Endothelial cell (in vitro differentiated cells): ENCODE data around the gene FAM177A1. TPM values are rescaled to one million over a fixed set of nuclear protein-coding genes. Genes with fewer than 3 reads are reported as not detected.

ENCODE experiments used
- DNase-seq: peaks from one replicate; pipeline ENCODE4 v3.0.0; 2021; ENCODE audit warnings: low spot score
- H3K27ac Mint-ChIP-seq: one replicate; pipeline ENCODE4 v1.8.0; 2021; ENCODE audit warnings: mixed read lengths, inconsistent platforms; ENCODE audit not compliant: unreplicated experiment
- H3K27me3 Mint-ChIP-seq: one replicate; pipeline ENCODE4 v1.8.0; 2021; ENCODE audit warnings: mild to moderate bottlenecking, moderate library complexity, mixed read lengths, inconsistent platforms; ENCODE audit not compliant: unreplicated experiment
- H3K36me3 Mint-ChIP-seq: one replicate; pipeline ENCODE4 v1.8.0; 2021; ENCODE audit warnings: mild to moderate bottlenecking, low read depth, mixed read lengths, inconsistent platforms; ENCODE audit not compliant: unreplicated experiment
- H3K4me1 Mint-ChIP-seq: one replicate; pipeline ENCODE4 v1.8.0; 2021; ENCODE audit warnings: mild to moderate bottlenecking, mixed read lengths, inconsistent platforms; ENCODE audit not compliant: unreplicated experiment
- H3K4me3 Mint-ChIP-seq: one replicate; pipeline ENCODE4 v1.8.0; 2021; ENCODE audit warnings: mild to moderate bottlenecking, mixed read lengths, inconsistent platforms; ENCODE audit not compliant: unreplicated experiment
- H3K9me3 Mint-ChIP-seq: one replicate; pipeline ENCODE4 v1.8.0; 2021; ENCODE audit warnings: mixed read lengths, inconsistent platforms; ENCODE audit not compliant: unreplicated experiment
- total RNA-seq: library from RNA; stranded (reverse); fragmentation: NEBNext Ultra II Directional; extraction: Animal tissue kit (Norgen Biotek cat#: 25700); gene quantifications from one replicate; pipeline ENCODE4 v1.2.1, GENCODE V29; 2021; ENCODE audit not compliant: unreplicated experiment
- TF ChIP-seq, protein P1 (sequence below): fragments of 200-600 bp; sonication (generic); IDR thresholded peaks from one replicate; pipeline ENCODE4 v1.5.0; 2021; ENCODE audit warnings: antibody characterized with exemption; ENCODE audit not compliant: unreplicated experiment

FAM177A1 gene
- total RNA-seq, 1 donor from 2014 or later = 25.6 TPM

- Mint-ChIP-seq H3K4me1 (peaks cover 7% of the 10 kb centered on the region), H3K9me3 (peaks cover 4% of the 10 kb centered on the region), H3K27me3 (no peaks in the 10 kb centered on the region), H3K36me3 (peaks cover 3% of the 10 kb centered on the region), H3K4me3 (no peak overlapping the region), H3K27ac (no peak overlapping the region)
- DNase-seq = no peak
- TF ChIP-seq, protein P1, sequence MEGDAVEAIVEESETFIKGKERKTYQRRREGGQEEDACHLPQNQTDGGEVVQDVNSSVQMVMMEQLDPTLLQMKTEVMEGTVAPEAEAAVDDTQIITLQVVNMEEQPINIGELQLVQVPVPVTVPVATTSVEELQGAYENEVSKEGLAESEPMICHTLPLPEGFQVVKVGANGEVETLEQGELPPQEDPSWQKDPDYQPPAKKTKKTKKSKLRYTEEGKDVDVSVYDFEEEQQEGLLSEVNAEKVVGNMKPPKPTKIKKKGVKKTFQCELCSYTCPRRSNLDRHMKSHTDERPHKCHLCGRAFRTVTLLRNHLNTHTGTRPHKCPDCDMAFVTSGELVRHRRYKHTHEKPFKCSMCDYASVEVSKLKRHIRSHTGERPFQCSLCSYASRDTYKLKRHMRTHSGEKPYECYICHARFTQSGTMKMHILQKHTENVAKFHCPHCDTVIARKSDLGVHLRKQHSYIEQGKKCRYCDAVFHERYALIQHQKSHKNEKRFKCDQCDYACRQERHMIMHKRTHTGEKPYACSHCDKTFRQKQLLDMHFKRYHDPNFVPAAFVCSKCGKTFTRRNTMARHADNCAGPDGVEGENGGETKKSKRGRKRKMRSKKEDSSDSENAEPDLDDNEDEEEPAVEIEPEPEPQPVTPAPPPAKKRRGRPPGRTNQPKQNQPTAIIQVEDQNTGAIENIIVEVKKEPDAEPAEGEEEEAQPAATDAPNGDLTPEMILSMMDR = no peak
Measured at GRCh38 chr14:35042632-35043031, 3.4 kb upstream of the FAM177A1 start.

DNA sequence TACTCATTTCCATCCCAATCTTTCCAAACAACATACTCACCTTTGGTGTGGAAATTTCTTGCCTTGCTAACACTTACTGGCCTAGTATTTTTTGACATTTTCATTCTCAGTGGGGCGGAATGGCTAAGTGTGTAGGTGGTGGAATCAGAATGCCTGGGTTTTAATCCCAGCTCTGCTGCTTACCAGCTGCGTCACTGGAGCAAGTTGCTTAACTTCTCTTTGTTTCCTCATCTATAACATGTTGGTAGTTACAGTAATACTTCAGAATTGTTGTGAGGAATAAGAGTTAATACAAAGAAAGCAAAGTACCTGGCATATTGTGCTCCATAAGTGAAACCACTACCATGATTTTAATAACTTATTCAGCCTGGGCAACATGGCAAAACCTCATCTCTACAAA is 3.0 kb upstream of the FAM177A1 start:
- H3K36me3 Mint-ChIP-seq = peaks cover 3% of the 10 kb centered on the region
- no peak for DNase-seq
- H3K9me3 Mint-ChIP-seq = peaks cover 4% of the 10 kb centered on the region
- H3K27me3 Mint-ChIP-seq = no peaks in the 10 kb centered on the region
- TF ChIP-seq, protein P1 = no peak
- peaks cover 7% of the 10 kb centered on the region for H3K4me1 Mint-ChIP-seq
- no peak overlapping the region for H3K27ac Mint-ChIP-seq
- H3K4me3 Mint-ChIP-seq = no peak overlapping the region

- no peak for DNase-seq
- Mint-ChIP-seq H3K9me3 (no peaks in the 10 kb centered on the region), H3K27me3 (no peaks in the 10 kb centered on the region), H3K4me1 (peaks cover 7% of the 10 kb centered on the region), H3K36me3 (no peaks in the 10 kb centered on the region), H3K4me3 (peak overlapping the region; percentile 92), H3K27ac (peak overlapping the region; percentile 69)
- TF ChIP-seq, protein P1 = no peak
Measured at GRCh38 chr14:35044939-35045797, 904 bp upstream of the FAM177A1 start.

DNA sequence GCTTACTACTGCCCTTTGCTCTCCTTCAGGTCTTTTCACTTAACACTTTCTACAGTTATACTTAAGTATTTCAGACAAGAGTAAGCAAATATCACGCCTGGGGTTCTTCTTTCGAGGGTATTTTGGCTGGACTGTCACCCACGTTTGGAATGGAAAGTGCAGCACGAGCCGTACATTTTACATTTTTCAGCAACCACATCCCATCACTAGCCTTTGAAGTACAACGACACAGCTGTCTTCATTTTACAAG is 349 bp upstream of the FAM177A1 start:
- Mint-ChIP-seq H3K4me1 (peaks cover 7% of the 10 kb centered on the region), H3K27ac (peak overlapping the region; percentile 69), H3K4me3 (peak overlapping the region; percentile 92), H3K36me3 (no peaks in the 10 kb centered on the region), H3K27me3 (no peaks in the 10 kb centered on the region), H3K9me3 (no peaks in the 10 kb centered on the region)
- DNase-seq = no peak
- TF ChIP-seq, protein P1 = no peak

DNA sequence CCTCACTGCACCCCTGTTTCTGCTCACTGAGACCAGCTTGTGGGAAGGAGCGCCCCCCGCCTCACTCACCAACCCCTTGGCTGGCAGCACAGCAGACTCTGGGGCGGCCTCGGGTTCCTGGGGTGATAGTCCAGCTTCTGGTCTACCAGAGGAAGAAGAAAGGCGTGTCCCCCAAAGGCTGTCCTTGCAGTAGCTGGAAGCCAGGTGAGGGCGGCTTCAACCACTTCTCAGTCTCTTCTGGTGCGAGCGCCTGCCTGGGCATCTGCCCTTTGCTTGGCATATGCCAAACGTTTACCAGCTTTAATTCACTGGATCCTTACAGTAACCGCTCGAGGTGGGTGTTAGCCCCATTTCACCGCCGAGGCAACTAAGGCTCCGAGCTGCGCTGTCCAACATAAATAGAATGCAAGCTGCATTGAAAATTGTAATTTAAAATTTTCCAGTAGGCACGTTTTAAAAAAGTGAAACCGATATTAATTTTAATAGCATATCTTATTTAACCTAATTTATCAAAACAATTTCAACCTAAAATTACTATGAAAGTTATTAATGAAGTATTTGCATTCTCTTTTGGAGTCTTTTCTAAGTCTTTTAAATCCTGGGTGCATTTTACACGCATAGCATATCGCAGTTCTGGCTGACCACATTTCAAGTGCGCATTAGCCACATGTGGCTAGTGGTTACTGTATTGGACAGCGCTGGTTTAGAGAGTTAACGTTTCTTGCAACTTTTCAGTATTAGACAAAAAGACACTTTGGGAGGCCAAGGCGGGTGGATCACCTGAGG is 872 bp downstream of the FAM177A1 start:
- Mint-ChIP-seq H3K4me1 (peaks cover 7% of the 10 kb centered on the region), H3K27ac (peak overlapping the region; percentile 61), H3K9me3 (no peaks in the 10 kb centered on the region), H3K4me3 (peak overlapping the region; percentile 90), H3K36me3 (no peaks in the 10 kb centered on the region), H3K27me3 (no peaks in the 10 kb centered on the region)
- DNase-seq = no peak
- TF ChIP-seq, protein P1 = no peak
